ENCODE results near the gene C1orf174.
"Not testable (repeated sequence)": the region's sequence is repeated elsewhere in the genome, so short reads cannot be mapped to it uniquely, and the experiment has no call there.

C1orf174 gene

DNA sequence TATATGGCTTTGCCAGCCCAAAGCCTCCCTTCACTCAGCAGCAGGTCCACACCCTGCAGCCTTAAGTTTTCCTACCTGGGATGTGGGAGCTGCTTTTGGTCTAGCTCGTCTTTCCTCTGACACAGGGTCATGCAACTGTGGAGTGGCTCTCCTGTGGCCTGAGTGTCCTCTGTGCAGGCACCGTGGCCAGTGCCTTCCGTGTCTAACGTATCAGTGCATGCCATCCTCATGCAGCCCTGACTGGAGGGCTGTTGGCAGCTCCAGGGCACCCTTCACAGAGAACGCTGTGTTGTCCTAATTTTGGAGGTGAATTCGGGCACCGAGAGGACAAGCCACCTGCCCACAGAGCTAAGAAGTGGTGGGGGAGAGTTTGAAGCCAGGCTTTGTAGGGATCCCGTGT is 25.7 kb upstream of the C1orf174 start:
- DNase-seq = no peak

DNA sequence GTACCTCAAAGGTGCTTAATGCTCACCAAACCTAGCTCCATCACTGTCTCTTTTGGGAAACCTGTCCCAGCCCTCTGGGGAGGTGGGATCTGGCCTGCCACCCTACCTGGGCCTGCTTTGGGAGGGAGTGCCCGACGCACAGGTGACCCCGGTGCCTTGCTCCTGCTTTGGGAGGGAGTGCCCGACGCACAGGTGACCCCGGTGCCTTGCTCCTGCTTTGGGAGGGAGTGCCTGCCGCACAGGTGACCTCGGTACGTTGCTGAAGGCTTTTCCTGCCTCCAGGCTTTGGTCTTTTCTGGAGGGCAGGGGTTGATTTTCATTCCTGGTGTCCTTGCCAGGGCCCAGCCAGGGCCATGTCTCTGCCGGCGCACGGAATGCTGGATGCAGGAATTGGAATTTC is 25.2 kb upstream of the C1orf174 start:
- DNase-seq = no peak

DNA sequence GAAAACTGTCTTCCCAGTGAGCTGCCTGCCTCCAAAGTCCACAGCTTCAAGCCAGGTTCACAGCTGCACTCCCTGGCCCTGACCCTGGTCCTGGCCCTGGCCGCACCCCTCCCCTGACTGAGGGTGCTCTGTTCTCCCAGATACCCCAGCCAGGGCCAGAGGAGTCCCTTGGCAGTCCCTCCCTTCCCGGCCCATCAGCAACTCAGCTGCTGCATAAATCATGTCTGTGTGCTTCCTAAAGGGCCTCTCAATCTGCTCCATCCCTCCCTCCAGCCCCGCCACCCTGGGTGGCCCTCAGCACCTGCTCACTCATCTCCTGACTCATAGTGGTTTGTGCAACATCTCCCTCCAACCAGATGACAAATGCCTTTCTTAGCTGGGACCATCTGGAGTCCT is 24.8 kb upstream of the C1orf174 start:
- no peak for DNase-seq

DNA sequence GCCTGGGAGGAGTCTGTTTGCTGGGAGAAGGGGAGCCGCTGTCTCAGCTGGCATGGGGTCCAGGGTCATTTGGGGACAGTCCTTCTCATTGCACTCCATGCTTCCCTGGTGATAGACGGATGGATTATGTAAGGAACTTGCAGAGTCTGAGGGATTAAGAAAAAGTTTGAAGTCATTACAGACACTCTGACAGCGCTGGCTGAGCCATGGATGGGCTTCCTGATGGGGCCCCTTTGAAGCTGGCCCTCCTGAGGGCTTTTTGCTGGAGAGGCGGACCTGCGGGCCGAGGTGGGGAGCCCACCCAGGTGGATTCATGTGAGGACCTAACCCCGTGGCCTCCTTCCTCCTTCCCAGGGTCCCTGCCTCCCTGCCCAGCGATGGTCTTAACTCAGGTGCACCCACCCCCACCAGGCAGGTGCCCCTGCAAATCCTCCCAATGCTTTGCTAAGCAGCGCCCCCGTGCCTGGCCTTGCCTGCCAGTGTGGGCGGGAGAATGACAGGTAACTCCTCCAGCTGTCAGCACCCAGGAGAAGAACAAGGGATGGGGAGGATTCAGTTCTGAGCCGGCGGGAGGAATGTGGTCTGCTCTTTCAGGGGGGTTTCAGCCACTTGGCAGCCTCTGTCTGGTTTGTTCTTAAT is 24.2 kb upstream of the C1orf174 start:
- no peak for DNase-seq

DNA sequence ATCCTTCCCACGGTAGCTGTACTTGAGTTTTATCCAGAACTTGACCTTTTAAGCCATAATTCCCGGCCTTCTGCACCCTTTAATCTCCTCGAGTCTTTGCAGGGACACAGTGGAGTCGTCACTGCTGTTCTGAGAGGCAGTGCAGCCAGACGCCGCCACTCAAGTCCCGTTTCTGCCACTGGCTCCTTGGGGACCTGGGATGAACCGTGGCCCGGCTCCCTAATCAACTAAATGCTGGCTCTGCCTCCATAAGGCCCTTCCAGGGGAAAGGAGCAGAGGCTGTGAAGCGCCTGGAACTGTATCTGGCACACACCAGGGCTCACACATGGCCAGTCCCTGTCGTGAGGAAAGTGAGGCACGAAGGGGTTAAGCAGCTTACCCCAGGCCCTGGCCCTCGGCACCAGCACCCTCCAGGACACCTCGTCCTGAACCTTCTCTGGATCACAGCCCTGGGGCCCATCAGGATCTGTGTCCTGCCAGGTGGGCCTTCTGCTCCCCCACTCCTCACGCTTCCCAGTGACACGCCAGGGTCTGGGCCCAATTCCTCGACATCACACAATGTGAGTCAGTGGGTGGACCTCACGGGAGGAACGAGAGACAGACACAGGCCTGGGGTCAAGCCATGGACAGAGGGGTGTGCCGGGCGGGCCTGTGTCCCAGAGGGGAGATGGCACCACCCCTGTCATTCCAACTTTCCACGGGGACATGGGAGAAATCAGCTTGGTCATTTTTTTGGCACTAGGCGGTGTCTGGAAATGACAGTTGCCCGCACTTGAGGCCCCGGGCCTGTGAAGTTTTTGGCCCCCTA is 23.5 kb upstream of the C1orf174 start:
- DNase-seq = no peak

DNA sequence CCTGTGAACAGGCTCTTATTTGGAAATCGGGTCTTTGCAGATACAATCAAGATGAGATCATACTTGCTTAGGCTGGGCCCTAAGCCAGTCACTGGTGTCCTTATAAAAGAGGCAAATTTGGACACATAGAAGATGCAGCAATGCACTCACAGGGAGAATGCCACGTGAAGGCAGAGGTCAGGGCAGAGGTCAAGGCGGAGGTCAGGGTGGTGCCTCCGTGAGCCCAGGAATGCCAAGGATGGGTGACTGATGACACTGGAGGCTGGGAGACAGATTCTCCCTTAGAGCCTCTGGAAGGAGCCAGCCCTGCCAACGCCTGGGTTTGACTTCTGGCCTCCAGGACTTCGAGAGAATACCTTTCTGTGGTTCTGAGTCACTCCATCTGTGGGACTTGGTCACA is 22.8 kb upstream of the C1orf174 start:
- no peak for DNase-seq

DNA sequence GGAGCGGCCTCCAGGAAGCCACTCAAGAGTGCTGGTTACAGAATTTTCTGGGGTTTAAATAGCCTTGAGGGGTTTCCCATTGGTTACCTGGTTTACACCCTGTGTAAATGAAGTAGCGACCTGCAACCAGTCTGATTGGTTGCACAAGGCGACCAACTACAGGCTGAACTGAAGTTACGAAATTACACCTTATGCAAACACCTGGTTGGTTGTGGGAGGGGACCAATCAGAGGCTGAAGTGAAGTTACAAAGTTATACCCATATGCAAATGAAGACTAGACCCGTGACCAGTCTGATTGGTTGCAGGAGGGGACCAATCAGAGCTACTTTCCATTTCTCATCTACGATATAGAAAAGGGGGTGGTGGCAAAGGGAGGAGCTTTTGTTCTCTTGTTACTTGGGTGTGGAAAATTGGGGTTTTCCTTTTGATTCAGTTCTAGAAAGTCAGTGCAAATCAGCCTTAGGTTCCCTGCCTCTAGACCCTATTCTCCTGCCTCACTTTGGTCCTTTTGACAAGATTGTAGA is 22.2 kb upstream of the C1orf174 start:
- DNase-seq = no peak

GRCh38 chr1:3921765-3922164 is 21.7 kb upstream of the C1orf174 start:
- no peak for DNase-seq

DNA sequence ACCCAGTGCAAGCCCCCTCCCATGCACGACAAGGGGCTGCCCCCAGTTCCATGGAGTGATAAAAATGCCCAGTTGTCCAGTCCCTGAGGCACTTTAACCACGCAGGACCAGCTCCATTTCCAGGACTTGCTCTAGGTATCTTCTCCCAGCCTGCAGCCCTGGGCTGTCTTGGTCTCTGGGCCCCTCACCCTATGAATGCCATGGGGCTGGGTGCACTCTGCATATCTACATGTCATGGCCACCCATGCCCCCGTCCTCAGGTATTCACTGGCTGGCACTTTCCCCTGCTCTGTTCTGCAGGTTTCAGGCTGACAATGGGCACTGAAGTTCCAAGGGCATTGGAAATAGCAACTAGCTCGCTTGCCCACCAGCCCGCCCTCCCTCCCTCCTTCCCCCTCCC is 19.6 kb upstream of the C1orf174 start:
- no peak for DNase-seq

GRCh38 chr1:3918966-3919611 is 19.0 kb upstream of the C1orf174 start:
- no peak for DNase-seq

DNA sequence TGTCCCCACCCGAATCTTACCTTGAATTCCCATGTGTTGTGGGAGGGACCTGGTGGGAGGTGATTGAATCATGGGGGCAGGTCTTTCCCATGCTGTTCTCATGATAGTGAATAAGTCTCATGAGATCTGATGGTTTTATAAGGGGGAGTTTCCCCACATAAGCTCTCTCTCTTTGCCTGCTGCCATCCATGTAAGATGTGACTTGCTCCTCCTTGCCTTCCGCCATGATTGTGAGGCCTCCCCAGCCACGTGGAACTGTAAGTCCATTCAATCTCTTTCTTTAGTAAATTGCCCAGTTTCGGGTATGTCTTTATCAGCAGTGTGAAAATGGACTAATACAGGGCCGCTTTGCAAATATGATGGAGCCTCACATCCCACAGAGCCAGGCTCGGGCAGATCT is 18.3 kb upstream of the C1orf174 start:
- not testable (repeated sequence) for DNase-seq

DNA sequence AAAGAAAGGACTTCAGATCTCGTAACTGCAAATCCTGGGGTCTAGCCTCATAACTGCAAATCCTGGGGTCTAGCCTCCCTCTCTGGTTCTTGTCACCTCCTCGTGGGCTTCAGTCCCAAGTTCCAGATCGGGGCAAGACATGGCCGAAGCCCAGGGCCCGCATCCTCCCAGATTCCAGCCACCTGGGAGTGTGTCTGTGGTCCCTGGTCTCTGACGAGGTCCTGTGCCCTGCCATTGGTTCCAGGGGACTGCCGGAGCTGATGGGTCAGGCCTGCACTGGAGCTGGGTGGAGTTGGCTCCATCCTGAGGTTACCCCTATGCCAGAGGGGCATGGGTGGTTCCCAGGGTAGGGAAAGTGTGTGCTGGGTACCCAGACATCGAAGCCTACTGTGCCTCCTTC is 17.7 kb upstream of the C1orf174 start:
- DNase-seq = no peak

- no peak for DNase-seq
Measured at GRCh38 chr1:3915551-3916121, 15.6 kb upstream of the C1orf174 start.

- no peak for DNase-seq
Measured at GRCh38 chr1:3914911-3915310, 14.8 kb upstream of the C1orf174 start.

GRCh38 chr1:3914331-3914851 is 14.3 kb upstream of the C1orf174 start:
- no peak for DNase-seq

DNA sequence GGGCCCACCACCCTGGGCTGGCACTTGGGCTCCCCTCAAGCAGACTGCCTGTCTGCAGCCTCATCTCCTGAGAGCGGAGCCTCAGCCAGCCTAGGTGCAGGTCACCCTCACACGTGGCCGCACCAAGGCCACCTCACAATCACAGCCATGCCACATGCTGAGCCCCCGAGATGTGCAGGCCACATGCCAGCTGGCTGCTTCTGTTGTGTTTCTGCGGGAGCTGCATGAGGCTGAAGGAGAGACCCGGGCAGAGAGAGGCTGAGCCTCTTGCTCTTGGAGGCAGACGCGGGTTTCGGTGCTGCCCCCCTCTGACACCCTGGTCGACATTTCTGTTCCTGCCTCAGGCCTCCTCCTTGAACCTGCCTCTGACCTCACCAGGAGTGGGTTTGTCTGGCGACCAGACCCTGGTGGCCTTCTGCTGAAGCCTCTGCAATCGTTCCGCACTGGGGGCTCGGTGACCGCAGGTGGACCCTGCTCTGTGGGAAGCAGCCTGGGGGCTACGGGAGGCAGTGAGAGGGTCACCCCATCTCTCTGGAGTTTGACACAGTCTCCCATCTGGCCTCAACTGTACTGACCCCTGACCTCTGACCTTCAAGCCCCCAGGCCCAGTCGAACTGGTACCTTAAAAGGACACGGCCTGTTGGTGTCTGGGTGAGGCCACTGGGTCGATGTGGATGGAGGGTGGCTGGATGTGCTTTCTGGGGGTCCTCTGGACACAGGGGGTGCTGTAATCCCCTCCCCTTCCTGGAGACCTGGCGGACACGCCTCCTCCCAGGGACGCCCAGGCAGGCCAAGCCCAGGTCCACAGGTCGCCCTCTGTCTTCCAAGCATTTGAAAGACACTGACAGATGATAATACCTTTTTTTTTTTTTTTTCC is 13.0 kb upstream of the C1orf174 start:
- DNase-seq = no peak

DNA sequence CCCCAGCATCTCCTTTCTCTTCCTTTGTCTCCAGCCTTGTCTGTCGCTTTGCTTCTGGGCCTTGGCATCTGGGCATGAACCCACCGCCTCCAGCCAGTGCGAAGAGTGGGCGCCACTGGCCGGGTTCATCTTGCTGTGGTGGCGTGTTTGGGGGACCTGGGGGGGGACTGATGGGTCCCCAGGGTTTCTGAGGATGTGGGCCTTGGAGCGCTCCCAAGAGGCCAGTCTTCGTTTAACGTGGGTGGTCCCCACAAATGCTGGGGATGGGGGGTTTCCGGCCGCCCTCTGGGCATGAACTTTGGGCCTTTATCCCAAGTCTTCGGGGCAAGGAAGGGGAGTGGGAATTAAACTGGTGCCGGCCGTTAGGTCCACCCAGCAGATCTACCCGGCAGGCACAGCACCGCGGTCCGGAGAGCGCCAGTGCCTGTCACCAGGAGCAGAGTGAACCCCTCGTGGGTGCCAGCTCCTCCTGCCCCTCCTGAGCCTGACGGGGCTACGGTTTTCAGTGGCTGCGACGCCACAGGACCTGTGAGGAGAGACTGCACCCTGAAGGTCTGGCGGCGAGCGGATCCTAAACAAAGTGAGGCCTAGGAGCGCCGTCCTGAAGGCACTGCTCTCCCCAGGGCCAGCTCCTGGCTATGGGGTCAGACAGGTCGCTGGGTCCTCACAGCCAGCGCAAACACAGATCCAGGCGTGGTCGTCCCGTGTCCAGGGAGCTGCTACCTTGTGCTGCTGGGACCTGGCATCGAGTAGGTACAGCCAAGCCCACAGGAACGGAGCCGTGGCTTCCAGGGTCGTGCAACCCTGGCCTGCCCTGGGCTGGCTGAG is 12.1 kb upstream of the C1orf174 start:
- DNase-seq = no peak

- peak; percentile 60 for DNase-seq
Measured at GRCh38 chr1:3910857-3911845, 11.1 kb upstream of the C1orf174 start.

DNA sequence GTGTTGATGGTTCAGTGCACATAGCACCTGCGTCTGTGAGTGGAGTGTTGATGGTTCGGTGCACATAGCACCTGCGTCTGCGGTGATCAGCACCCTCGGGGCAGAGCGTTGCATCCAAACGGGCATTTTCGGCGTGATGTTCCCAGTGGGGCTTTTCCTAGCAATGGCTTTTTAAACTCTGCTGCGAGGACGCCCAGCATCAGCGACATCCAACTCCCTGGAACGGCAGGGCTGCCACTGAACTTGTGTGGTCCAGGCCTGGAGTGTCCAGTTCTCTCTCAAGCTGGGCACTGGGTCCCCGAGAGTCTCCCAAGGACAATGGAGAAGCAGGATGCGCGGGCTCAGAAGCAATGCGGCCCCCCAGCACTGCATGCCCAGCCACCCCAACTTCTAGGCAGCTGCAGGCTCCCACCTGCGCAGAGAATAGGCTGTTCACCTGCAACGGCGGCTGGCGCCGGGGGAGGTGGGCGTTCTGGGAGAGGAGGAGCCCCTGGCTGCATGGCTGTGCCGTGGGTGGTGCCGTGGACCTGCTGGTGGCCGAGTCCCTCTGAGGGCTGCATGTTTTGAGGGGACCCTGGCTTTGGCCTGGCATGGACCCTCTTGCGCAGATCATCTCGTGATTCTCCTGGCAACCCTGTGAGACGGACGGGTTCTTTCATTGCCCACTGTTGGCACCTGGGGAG is 10.1 kb upstream of the C1orf174 start:
- DNase-seq = no peak
